ENCODE data around the gene PIM3. TPM values are rescaled to one million over a fixed set of nuclear protein-coding genes. Genes with fewer than 3 reads are reported as not detected.

PIM3 gene
- polyA plus RNA-seq, 3 donors = 60.3 to 225 (median 87.5) TPM

GRCh38 chr22:49951000-49951677 lies 9.4 kb upstream of the PIM3 start:
- no peak overlapping the region for H3K27ac ChIP-seq (ENCODE audit: low read depth, low read length)
- 22 to 75% (median 68%) methylated on average over 25 to 28 of the region's 28 CpGs for WGBS, 3 donors

GRCh38 chr22:49951678-49951985 lies 8.9 kb upstream of the PIM3 start:
- H3K27ac ChIP-seq (ENCODE audit: low read depth, low read length) = no peak overlapping the region
- 48 to 86% (median 84%) methylated on average over 4 of the region's 4 CpGs for WGBS, 3 donors

GRCh38 chr22:49951986-49952896 lies 8.3 kb upstream of the PIM3 start:
- H3K27ac ChIP-seq (ENCODE audit: low read depth, low read length) = no peak overlapping the region
- WGBS, 3 donors = 55 to 75% (median 67%) methylated on average over 23 to 24 of the region's 24 CpGs

- WGBS, 3 donors = 41 to 69% (median 59%) methylated on average over 14 to 20 of the region's 20 CpGs
- no peak overlapping the region for H3K27ac ChIP-seq (ENCODE audit: low read depth, low read length)
Measured at GRCh38 chr22:49953027-49953679, 7.4 kb upstream of the PIM3 start.

GRCh38 chr22:49953680-49954344 lies 6.8 kb upstream of the PIM3 start:
- H3K27ac ChIP-seq (ENCODE audit: low read depth, low read length) = no peak overlapping the region
- WGBS, 3 donors = 57 to 70% (median 63%) methylated on average over 18 of the region's 18 CpGs

GRCh38 chr22:49954354-49954753 lies 6.2 kb upstream of the PIM3 start:
- H3K27ac ChIP-seq (ENCODE audit: low read depth, low read length) = no peak overlapping the region
- 42 to 74% (median 59%) methylated on average over 7 to 8 of the region's 8 CpGs for WGBS, 3 donors

- WGBS, 3 donors = 69 to 76% (median 69%) methylated on average over 9 to 15 of the region's 15 CpGs
- H3K27ac ChIP-seq (ENCODE audit: low read depth, low read length) = no peak overlapping the region
Measured at GRCh38 chr22:49954991-49955580, 5.5 kb upstream of the PIM3 start.

GRCh38 chr22:49955581-49956417 lies 4.8 kb upstream of the PIM3 start:
- WGBS, 3 donors = 84 to 90% (median 88%) methylated on average over 22 of the region's 22 CpGs
- no peak overlapping the region for H3K27ac ChIP-seq (ENCODE audit: low read depth, low read length)

- 70 to 87% (median 72%) methylated on average over 13 to 15 of the region's 15 CpGs for WGBS, 3 donors
- no peak overlapping the region for H3K27ac ChIP-seq (ENCODE audit: low read depth, low read length)
Measured at GRCh38 chr22:49956418-49956770, 4.2 kb upstream of the PIM3 start.

- 88 to 94% (median 89%) methylated on average over 20 of the region's 20 CpGs for WGBS, 3 donors
- no peak overlapping the region for H3K27ac ChIP-seq (ENCODE audit: low read depth, low read length)
Measured at GRCh38 chr22:49956914-49957825, 3.4 kb upstream of the PIM3 start.

- no peak overlapping the region for H3K27ac ChIP-seq (ENCODE audit: low read depth, low read length)
- 70 to 88% (median 86%) methylated on average over 12 of the region's 12 CpGs for WGBS, 3 donors
Measured at GRCh38 chr22:49957826-49958365, 2.7 kb upstream of the PIM3 start.

GRCh38 chr22:49958366-49958921 lies 2.1 kb upstream of the PIM3 start:
- WGBS, 3 donors = 86% methylated on average over 16 of the region's 16 CpGs
- no peak overlapping the region for H3K27ac ChIP-seq (ENCODE audit: low read depth, low read length)

- no peak overlapping the region for H3K27ac ChIP-seq (ENCODE audit: low read depth, low read length)
Measured at GRCh38 chr22:49958931-49959781, 1.4 kb upstream of the PIM3 start.

GRCh38 chr22:49959782-49960158 lies 802 bp upstream of the PIM3 start:
- 5 to 11% (median 6%) methylated on average over 17 to 21 of the region's 21 CpGs for WGBS, 3 donors
- H3K27ac ChIP-seq (ENCODE audit: low read depth, low read length) = no peak overlapping the region

More at GRCh38 chr22:49958931-49959781, 1.4 kb upstream of the PIM3 start:
- 65 to 72% (median 67%) methylated on average over 29 of the region's 29 CpGs for WGBS, 3 donors

- WGBS, 3 donors = 0 to 1% (median 1%) methylated on average over 58 to 84 of the region's 84 CpGs
- peak overlapping the region; percentile 51 for H3K27ac ChIP-seq (ENCODE audit: low read depth, low read length)
Measured at GRCh38 chr22:49961005-49961600, 531 bp downstream of the PIM3 start.
